Stimulated activated CD4-positive, alpha-beta T cell treated with anti-CD3 and anti-CD28 coated beads, Interleukin-12 subunit alpha, Interleukin-12 subunit beta, amount 100 ng/mL, for 4 hours (primary cell): ENCODE measurements around the gene GPBP1L1.
"Not testable (repeated sequence)": the region's sequence is repeated elsewhere in the genome, so short reads cannot be mapped to it uniquely, and the experiment has no call there.

Experiments used
- DNase-seq: peaks from one replicate; pipeline ENCODE4 v3.0.0-alpha.2; 2020

The GPBP1L1 gene

GRCh38 chr1:45686288-45687013, at the start of gene GPBP1L1:
Gene GPBP1L1, minus strand, starts transcription at chr1:45686533. Its CDS starts 27,446 bp downstream, at chr1:45659087.
- peak; percentile 97 for DNase-seq

GRCh38 chr1:45730780-45731319, 44.5 kb upstream of the GPBP1L1 start:
- DNase-seq, result no peak

DNA sequence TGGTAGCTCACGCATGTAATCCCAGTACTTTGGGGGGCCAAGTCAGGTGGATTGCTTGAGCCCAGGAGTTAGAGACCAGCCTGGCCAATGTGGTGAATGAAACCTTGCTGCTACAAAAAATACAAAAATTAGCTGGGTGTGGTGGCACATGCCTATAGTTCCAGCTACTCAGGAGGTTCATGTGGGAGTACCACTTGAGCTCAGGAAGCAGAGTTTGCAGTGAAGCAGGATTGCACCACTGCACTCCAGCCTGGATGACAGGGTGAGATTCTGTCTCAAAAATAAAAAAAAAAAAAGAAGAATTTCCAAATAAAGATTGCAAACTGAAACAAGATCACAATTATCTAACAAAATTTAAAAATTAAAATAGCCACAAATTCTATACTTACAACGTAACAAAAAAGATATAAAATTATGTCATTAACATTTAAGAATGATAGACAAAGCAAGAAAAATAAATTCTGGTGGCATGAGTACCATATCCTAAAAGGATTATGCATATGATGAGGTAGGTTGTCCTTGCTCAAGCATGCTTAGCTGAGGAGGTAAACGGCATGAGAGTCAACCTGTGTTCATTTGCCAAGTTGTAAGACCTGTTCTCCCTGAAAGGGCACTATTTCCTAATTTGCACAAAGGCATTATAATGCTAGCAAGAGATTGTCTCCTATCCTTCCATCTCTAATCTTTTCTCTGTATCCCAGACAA, 43.9 kb upstream of the GPBP1L1 start:
- DNase-seq, result no peak

GRCh38 chr1:45726007-45726406, 39.7 kb upstream of the GPBP1L1 start:
- DNase-seq, result not testable (repeated sequence)

DNA sequence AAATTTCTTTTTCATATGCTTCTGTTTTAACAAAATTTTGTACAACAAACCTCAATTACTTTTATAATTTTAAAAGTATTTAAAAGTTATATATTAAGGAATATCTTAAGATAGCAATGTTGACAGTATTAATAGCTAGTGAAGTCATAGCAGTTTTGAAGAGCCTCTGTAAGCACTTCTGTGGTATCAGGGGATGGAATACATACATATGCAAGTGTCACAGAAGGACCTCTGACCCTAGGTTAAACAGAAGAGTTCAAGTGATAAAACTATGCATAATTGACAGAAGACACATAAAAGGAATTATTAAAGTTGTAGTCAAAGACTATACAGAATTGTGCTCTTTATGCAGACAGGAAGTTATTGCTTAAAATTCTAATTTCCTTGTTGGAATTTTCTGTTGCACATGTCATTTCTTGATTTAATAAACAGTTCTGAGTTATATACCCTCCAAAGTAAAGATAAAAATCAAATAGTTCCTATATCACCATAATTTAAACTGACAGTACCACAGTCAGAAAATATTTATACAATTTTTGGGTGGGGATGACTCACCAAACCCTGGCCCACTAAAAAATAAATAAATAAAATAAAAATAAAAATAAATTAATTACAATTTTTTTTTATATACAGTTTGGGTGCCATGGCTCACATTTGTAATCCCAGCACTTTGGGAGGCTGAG, 37.1 kb upstream of the GPBP1L1 start:
- DNase-seq, result no peak

GRCh38 chr1:45722809-45723208, 36.5 kb upstream of the GPBP1L1 start:
- DNase-seq, result no peak

DNA sequence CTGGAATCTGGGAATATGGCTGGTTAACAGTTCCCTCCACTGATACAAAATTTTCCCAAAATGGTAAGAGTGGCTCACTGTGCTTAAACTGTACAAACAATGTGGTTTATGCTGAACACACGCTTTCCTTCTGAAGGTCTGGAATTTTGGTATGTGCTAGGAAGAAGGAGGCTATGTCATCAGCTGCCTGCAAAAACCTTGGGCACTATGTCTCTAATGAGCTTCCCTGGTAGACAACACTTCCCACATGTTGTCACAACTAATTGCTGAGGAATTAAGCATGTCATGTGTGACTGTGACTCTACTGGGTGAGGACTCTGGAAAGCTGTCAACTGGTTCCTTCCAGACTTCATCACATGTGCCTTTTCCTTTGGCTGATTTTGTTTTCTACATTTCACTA, 34.9 kb upstream of the GPBP1L1 start:
- DNase-seq, result no peak

GRCh38 chr1:45718289-45718688, 32.0 kb upstream of the GPBP1L1 start:
- no peak for DNase-seq

DNA sequence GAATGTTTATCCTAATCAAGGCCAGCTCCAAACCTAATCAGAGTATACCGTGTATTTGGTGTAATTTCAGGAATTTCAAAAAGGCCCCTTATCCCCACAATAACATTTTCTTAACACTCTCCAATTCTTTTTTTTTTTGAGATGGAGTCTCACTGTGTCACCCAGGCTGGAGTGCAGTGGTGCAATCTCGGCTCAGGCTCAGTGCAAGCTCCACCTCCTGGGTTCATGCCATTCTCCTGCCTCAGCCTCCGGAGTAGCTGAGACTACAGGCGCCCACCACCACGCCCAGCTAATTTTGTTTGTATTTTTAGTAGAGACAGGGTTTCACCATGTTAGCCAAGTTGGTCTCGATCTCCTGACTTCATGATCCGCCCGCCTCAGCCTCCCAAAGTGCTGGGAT, 31.1 kb upstream of the GPBP1L1 start:
- DNase-seq, result not testable (repeated sequence)

GRCh38 chr1:45716700-45717099, 30.4 kb upstream of the GPBP1L1 start:
- no peak for DNase-seq

- no peak for DNase-seq
These were observed 27.4 kb upstream of the GPBP1L1 start for GRCh38 chr1:45713711-45714110.

DNA sequence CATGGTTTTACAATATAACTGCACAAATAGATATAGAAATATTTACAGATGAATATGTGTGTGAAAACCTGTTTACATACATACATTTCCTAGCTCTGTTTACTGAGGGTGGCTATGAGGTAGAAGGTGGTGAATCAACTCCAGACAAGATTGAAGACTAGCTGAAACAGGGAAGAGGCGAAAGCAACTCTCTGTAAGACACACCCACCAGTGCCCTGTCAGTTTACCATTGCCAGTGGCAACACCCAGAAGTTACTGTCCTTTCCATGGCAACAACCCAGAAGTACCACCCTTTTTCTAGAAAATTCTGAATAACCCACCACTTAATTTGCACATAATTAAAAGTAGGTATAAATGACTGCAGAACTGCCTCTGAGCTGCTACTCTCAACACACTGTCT, 18.3 kb upstream of the GPBP1L1 start:
- DNase-seq, result no peak

DNA sequence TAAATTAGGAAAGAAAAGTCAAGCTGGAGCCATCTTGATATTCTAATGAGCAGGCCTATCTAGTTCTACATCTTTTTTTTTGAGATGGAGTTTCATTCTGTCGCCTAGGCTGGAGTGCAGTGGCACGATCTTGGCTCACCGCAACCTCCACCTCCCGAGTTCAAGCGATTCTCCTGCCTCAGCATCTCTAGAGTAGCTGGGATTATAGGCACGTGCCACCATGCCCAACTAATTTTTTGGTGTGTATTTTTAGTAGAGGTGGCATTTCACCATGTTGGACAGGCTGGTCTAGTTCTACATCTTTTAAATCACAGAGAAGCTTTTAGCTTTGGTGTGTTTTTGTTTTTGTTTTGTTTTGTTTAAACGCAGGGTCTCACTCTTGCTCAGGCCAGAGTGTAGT, 8.5 kb upstream of the GPBP1L1 start:
- no peak for DNase-seq

- not testable (repeated sequence) for DNase-seq
These were observed 7.5 kb upstream of the GPBP1L1 start for GRCh38 chr1:45693811-45694210.

DNA sequence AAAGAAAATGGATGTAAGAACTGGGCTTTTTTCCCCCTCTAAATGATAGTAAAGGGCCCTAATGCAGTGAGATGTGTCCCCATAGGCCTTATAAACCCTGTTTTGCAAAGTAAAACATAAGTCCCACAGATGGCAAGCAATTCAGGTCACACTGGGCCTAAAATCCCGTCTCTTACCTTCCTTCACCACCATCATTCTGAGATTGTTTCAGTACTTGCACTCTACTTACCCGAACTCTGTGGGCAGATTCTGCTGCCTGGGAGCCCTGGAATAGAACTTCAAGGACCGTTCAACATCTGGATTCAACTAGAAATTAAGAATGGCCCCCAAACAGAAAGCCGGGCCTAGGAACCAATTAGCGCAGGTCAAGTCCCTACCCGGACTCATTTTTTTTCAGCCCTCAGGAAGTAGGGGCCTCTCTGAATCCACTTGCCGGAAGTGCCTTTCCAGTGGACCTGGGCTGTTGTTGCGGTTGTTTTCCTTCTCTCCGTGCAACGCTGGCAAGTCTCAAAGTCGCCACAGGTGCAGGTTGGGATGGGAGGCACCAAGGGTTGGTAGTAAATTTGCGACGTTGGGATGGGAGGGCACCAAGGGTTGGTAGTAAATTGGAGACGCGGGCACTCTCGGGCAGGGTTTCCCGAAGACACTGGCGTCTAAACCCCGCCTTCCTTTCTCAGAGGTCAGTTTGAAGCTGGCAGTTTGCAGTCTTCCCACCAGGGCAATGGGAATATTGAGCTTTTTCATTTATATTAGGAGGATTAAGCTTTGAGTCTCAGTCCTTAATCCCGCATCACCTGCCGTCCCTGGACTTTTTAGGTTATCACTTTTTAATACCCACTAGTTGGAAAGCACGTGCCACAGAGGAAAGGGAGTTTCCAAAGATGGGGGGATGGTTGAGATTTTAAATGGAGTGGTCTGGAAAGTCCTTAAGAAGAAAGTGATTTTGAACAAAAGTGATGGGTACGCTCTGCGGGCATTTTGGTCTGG, 1.7 kb upstream of the GPBP1L1 start, which contains the start of gene TMEM69:
TMEM69 (plus strand) TSS at position 428 of the 987 bp plus-strand sequence. CDS start 2,888 bp downstream, outside the sequence.
- peak; percentile 60 for DNase-seq

DNA sequence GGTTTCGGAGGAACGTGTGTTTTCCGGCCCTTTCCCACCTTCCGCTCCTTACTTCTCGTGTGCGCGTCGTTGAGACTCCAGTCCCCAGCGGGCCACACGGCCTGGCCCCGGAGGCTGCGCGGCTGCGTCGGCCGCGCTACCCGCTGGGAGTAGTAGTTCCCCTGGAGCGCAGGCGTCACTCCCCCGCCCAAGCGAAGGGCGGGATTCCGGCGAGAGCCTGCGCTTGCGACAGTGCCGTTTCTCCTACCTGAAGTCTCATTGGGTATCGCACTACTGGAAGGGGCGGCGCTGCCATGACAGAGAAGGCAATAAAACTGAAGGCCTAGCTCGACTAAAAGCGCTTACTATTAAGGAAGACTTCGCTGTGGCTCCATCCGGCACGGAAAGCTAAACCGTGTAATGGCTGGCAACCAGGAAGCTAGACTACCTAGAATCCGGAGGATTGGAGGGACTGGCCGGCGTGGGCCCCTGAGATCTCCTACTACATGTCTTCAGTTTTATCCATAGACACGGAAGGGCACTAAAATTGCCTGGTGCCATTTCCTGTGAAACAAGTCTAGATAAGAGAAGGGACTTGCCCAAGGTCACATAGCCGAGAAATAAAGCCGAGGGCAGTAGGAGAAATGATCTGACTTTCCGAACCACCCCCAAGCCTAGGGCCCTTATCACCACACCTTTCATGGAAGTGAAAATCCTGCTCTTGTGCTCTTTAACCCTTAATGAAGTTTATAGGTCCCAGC, 851 bp upstream of the GPBP1L1 start:
- peak; percentile 93 for DNase-seq

GRCh38 chr1:45686015-45686287, 382 bp downstream of the GPBP1L1 start:
- DNase-seq, result peak; percentile 53

- no peak for DNase-seq
These were observed 872 bp downstream of the GPBP1L1 start for GRCh38 chr1:45685308-45686014.

GRCh38 chr1:45684402-45684801, 1.9 kb downstream of the GPBP1L1 start:
- no peak for DNase-seq

GRCh38 chr1:45682942-45683341, 3.4 kb downstream of the GPBP1L1 start:
- DNase-seq, result no peak

DNA sequence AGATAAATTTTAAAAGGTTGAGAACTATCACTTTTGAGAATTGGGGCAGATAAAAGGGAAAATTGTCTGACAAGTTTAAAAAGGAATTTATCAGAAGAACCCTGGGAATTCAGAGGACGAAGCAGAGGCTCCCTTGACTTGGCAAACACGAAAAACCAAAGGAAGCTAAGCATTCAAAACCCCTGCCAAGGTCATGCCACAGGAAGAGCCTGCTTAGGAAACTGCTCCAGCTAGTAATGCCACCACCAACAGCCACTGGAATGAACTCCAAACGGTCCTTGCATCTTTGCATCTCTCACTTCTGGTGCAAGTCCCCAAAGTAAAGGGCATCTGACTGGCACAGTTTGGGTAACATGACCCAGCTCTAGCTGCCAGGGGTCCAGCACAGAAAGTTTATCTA, 7.2 kb downstream of the GPBP1L1 start:
- no peak for DNase-seq
